Duodenal mucosa (tissue), 2 donors: ENCODE measurements around the gene GRIK1.

Source experiments
- H3K27ac ChIP-seq: one replicate; pipeline ENCODE4 v1.7.0; 2013; ENCODE audit warnings: low read depth, low read length
- H3K27me3 ChIP-seq, 2 donors: one replicate each; pipeline ENCODE4 v1.7.0; 2013; ENCODE audit warnings: low read length in 2 of 2, control low read depth in 1 of 2; ENCODE audit not compliant: insufficient read depth in 2 of 2, control insufficient read depth in 1 of 2
- H3K36me3 ChIP-seq, 2 donors: one replicate each; pipeline ENCODE4 v1.7.0; 2013; ENCODE audit warnings: low read length in 2 of 2, control low read depth in 1 of 2; ENCODE audit not compliant: insufficient read depth in 2 of 2, control insufficient read depth in 1 of 2
- H3K4me1 ChIP-seq, 2 donors: one replicate each; pipeline ENCODE4 v1.7.0; 2013; ENCODE audit warnings: low read length in 2 of 2, control low read depth in 1 of 2; ENCODE audit not compliant: insufficient read depth in 2 of 2, control insufficient read depth in 1 of 2
- H3K4me3 ChIP-seq, 2 donors: one replicate each; pipeline ENCODE4 v1.7.0; 2013; ENCODE audit warnings: low read length in 2 of 2, low read depth in 1 of 2
- H3K9ac ChIP-seq, 2 donors: one replicate each; pipeline ENCODE4 v1.7.0; 2013; ENCODE audit warnings: low read length in 2 of 2, low read depth in 1 of 2
- H3K9me3 ChIP-seq, 2 donors: one replicate each; pipeline ENCODE4 v1.7.0; 2013; ENCODE audit warnings: low read length in 2 of 2, control low read depth in 1 of 2; ENCODE audit not compliant: control insufficient read depth in 1 of 2

The GRIK1 gene

DNA sequence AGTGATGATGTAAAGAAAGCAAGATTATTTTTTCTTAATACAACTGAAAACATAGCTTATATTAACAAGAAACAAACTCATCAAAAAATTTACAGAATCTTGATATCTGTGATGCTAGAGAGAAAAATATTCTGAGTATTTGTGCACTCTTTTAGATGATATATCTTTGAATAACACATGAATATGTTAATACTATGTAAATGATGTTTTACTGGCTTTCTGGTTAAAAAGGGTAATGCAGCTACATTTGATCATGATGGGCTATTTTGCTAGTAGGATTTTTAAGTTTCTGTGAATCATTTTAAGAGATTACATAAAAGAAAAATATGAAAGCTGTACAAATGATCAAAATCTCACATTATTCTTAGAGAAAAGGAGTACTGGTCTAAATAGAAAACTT, 114.5 kb downstream of the GRIK1 start:
- Histone ChIP-seq H3K9ac (no peak overlapping the region), H3K27ac (no peak overlapping the region), H3K4me1 (no peaks in the 10 kb centered on the region), H3K4me3 (no peak overlapping the region), H3K9me3 (no peaks in the 10 kb centered on the region), H3K36me3 (no peaks in the 10 kb centered on the region), H3K27me3 (no peaks in the 10 kb centered on the region)

DNA sequence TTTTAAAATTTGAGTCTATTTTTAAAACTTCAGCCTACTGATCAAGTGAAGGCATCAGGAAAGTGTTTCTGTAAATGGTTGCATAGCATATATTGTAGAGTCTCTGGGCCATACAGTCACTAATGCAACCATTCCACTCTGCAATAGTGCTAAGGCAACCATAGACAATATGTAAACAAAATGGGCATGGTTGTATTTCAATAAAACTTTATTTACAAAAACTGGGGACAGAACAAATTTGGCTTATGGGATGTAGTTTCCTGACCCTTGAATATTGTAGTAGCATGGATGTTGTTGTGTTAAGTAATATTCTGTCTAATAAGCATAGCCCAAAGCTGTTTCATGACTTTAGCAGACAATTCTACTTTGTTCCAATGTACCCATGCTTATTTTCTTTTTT, 117.7 kb downstream of the GRIK1 start:
- Histone ChIP-seq H3K4me3 (no peak overlapping the region), H3K9ac (no peak overlapping the region), H3K4me1 (no peaks in the 10 kb centered on the region), H3K9me3 (no peaks in the 10 kb centered on the region), H3K27me3 (no peaks in the 10 kb centered on the region), H3K36me3 (no peaks in the 10 kb centered on the region), H3K27ac (no peak overlapping the region)

DNA sequence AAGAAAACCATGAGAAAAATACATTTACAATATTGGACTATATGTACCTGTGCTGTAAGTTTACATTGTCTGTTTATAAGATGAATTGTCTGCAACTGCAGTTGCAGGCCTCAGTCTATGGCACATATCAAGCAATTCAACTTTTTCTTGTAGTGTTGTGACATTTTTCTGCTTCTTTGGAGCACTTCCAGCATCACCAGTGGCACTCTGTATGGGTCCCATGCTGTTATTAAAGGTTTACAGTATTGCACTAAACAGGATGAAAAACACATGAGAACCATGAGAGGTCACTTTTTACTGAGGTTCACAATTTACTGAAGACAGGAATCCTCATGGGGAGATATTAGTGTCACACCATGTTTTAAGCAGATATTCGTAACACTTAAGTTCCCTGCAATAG, 118.6 kb downstream of the GRIK1 start:
- no peak overlapping the region for H3K4me3 ChIP-seq

DNA sequence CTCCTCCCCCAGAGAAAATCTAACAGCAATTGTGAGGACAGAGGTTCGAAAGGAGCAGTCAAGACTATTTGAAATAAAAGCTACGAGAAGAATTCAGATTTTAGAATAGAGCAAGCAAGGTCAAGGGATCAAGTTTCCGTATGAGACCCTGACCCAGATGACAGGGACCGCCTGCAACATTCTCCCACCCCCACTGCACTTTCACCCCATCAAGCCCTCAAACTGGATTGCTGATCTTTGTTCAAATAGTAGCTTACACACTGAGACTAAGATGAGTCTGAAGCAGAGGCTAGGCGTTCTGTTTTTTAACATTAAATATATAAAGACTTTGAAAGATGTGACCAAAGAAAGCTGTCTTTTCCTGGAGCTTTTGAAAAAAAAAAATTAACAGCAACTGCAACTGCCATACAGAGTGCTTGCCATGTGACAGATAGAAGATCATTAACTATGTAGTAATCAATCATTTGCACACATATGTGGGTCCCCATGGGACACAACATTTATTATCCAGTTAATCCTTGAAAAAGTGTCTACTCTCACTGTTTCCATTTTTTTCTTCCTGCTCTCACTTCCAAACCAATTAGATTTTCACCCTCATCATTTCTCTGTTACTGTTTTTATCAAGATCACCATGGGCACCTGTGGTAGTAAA, 120.0 kb downstream of the GRIK1 start:
- Histone ChIP-seq H3K36me3 (no peaks in the 10 kb centered on the region), H3K4me3 (no peak overlapping the region), H3K4me1 (no peaks in the 10 kb centered on the region), H3K9me3 (no peaks in the 10 kb centered on the region), H3K27me3 (no peaks in the 10 kb centered on the region), H3K27ac (no peak overlapping the region), H3K9ac (no peak overlapping the region)

More for the DNA sequence above, 118.6 kb downstream of the GRIK1 start:
- Histone ChIP-seq H3K27ac (no peak overlapping the region), H3K4me1 (no peaks in the 10 kb centered on the region), H3K27me3 (no peaks in the 10 kb centered on the region), H3K9me3 (no peaks in the 10 kb centered on the region), H3K36me3 (no peaks in the 10 kb centered on the region), H3K9ac (no peak overlapping the region)

DNA sequence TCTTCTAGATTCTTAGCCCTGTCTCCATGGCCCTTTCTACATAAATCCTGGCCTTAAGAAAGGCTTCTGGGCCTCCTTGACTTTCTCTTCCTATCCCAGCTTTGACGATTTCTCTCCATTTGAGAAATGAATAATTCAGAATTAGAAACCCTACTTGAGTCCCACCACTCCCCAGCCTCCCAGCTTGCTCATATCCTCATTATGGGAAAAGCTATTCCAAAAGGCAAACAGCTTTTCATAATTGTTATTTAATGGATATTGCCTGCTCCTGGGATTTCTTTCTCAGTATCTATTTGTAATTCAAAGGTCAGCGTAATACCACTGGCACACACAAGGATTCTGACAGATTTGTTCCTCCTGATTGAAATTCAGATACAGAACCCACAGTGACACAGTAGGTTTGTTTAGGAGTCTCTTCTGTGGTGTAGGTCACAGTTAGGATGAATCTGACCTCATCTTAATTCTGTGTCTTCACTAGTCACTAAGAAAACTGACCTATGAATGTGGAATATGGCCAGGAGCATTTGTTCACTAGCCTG, 121.3 kb downstream of the GRIK1 start:
- H3K4me3 ChIP-seq: no peak overlapping the region
- H3K4me1 ChIP-seq: no peaks in the 10 kb centered on the region
- no peak overlapping the region for H3K27ac ChIP-seq
- H3K9ac ChIP-seq: no peak overlapping the region
- no peaks in the 10 kb centered on the region for H3K9me3 ChIP-seq
- no peaks in the 10 kb centered on the region for H3K36me3 ChIP-seq
- no peaks in the 10 kb centered on the region for H3K27me3 ChIP-seq

GRCh38 chr21:29817450-29817849, 122.3 kb downstream of the GRIK1 start:
- Histone ChIP-seq H3K27me3 (no peaks in the 10 kb centered on the region), H3K9ac (no peak overlapping the region), H3K27ac (no peak overlapping the region), H3K4me3 (no peak overlapping the region), H3K9me3 (no peaks in the 10 kb centered on the region), H3K36me3 (no peaks in the 10 kb centered on the region), H3K4me1 (no peaks in the 10 kb centered on the region)

- H3K27me3 ChIP-seq: no peaks in the 10 kb centered on the region
- no peaks in the 10 kb centered on the region for H3K9me3 ChIP-seq
- H3K4me1 ChIP-seq: no peaks in the 10 kb centered on the region
- H3K36me3 ChIP-seq: no peaks in the 10 kb centered on the region
- no peak overlapping the region for H3K27ac ChIP-seq
- H3K4me3 ChIP-seq: no peak overlapping the region
- H3K9ac ChIP-seq: no peak overlapping the region
Measured at GRCh38 chr21:29812947-29813346, 126.8 kb downstream of the GRIK1 start.

DNA sequence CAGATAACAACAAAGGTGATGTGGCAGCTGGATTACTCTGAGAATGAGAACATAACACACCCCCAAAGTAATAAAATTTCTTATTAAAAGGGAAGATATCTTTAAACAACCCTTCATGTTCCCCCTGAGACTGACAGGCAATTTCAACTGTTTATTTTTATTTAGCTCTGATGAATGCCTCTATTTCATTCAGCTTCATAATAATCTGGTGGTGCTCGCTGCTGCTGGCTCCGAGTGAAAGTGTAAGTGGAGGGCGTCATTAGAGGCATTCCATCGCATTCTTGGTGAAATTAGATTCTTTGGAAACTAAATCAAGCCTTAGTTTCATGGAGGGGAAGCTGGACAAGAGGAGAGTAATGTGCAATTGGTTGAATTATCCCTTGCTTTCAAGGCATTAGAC, 128.9 kb downstream of the GRIK1 start:
- Histone ChIP-seq H3K9me3 (no peaks in the 10 kb centered on the region), H3K27ac (no peak overlapping the region), H3K9ac (no peak overlapping the region), H3K27me3 (no peaks in the 10 kb centered on the region), H3K4me1 (no peaks in the 10 kb centered on the region), H3K4me3 (no peak overlapping the region), H3K36me3 (no peaks in the 10 kb centered on the region)

DNA sequence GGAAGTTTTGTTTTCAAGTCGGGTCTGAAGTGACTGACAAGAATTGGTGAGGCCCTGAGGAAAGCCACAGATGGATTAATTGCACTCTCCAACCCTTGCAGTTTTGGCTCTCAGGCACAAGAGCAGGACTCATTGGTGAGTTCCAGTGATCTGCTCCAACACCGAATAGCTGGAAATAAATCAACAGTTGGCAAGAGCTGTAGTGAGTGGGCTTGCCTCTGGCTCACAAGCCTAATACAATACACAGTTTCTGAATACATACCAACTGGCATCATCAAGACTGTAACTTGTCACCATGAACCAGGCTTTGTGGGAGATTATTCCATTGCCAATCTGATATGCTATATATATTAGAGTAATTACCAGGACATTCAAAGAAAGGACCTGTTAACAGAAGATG, 131.6 kb downstream of the GRIK1 start:
- Histone ChIP-seq H3K9me3 (no peaks in the 10 kb centered on the region), H3K36me3 (no peaks in the 10 kb centered on the region), H3K27ac (no peak overlapping the region), H3K27me3 (no peaks in the 10 kb centered on the region), H3K9ac (no peak overlapping the region), H3K4me3 (no peak overlapping the region), H3K4me1 (no peaks in the 10 kb centered on the region)

DNA sequence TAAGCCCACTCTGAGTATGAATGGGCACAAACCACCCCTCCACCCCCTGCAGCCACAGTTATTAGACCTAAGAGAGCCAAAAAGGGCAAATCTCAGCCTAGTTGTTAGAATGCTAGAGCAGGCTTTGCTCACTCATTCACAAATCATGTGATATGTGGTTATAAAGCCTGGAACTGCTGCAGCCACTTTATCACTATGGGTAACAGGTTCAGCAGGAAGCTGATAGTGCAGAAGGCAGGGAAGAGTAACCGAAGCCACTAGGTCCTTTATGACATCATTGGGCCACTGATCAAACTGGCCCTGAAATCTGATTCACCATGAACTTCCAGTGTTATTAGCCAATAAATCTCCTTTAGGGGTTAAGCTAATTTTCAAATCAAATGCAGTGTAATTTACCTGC, 134.7 kb downstream of the GRIK1 start:
- H3K4me1 ChIP-seq: no peaks in the 10 kb centered on the region
- H3K27me3 ChIP-seq: no peaks in the 10 kb centered on the region
- H3K4me3 ChIP-seq: no peak overlapping the region
- no peak overlapping the region for H3K9ac ChIP-seq
- H3K36me3 ChIP-seq: no peaks in the 10 kb centered on the region
- no peaks in the 10 kb centered on the region for H3K9me3 ChIP-seq
- no peak overlapping the region for H3K27ac ChIP-seq
